ENCODE results near the gene CNTFR.

Gene CNTFR

GRCh38 chr9:34572092-34572491, 17.4 kb downstream of the CNTFR start:
- DNase-seq, result no peak

- DNase-seq, result no peak
Observed at GRCh38 chr9:34571481-34571810, 18.1 kb downstream of the CNTFR start.

DNA sequence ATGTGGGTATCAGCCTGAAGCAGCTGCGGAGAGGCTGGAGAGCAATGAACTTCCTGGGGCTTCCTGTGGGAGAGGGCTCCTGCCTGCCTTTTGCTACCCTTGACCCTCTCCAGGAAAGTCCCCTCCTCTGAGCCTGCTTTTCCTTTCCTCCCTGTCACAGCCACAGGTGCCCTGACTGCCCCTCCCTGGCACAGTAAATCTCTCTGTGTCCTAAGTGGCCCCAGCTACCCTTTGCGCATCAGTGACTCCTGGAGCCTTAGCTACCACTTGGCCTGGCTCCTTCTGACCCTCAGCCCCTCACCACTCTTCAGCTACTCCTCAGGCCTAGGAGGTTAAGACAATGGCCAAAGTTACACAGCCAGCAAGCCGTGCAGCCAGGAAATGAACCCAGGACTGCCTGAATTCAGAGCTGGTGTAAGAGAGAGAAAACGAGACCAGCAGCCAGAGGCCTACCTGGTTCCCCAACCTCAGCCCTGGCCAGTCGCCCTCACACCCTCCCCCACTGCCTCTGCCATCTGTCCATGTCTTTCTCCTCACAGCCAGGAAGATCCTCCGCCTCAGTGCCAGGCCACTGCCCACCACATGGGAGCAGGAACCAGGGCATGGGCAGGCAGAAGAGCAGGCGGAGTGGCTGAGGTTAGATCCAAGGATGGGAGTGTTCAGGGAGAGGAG, 18.6 kb downstream of the CNTFR start:
- no peak for DNase-seq

DNA sequence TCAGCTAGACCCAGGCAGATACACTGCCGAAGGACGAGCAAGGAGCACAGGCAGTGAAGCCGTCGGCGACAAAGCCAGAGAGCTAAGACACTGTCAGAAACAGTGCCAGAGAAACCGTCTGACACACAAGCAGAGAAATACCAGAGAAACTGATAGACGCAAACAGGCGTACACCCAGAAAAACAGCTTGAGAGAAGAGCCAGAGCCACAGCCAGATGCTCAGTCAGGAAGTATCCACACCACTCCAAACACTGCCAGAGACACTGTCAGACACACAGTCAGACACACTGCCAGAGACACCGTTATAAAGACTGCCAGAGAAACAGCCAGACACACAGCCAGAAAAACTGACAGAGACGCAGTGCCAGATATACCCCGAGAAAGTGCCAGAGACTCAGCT, 19.1 kb downstream of the CNTFR start:
- no peak for DNase-seq

- DNase-seq, result no peak
Observed at GRCh38 chr9:34568774-34569173, 20.8 kb downstream of the CNTFR start.

GRCh38 chr9:34568133-34568532, 21.4 kb downstream of the CNTFR start:
- no peak for DNase-seq

GRCh38 chr9:34566972-34567371, 22.6 kb downstream of the CNTFR start:
- DNase-seq, result no peak

GRCh38 chr9:34566322-34566721, 23.2 kb downstream of the CNTFR start:
- no peak for DNase-seq

GRCh38 chr9:34565856-34566255, 23.7 kb downstream of the CNTFR start:
- no peak for DNase-seq

- DNase-seq, result no peak
Observed at GRCh38 chr9:34564617-34565016, 24.9 kb downstream of the CNTFR start.

DNA sequence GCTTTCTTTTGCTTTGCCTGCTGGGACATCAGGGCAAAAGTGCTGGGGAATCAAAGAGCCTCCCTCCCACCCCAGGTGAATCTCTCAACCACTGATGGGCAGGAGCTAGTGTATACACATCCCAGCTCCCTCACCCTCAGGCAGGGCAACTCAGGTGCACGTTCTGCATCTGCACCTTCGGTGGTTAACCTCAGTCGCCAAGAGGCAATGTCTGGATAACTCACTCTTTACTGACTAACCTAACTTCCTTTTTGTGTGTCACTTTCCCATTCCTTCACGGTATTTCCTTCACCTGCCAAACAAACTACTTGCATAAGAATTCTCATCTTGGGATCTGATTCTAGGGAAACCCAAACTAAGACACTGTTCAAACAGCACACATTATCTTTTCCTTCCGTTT, 26.3 kb downstream of the CNTFR start:
- DNase-seq, result no peak

GRCh38 chr9:34562135-34562745, 27.3 kb downstream of the CNTFR start:
- no peak for DNase-seq

DNA sequence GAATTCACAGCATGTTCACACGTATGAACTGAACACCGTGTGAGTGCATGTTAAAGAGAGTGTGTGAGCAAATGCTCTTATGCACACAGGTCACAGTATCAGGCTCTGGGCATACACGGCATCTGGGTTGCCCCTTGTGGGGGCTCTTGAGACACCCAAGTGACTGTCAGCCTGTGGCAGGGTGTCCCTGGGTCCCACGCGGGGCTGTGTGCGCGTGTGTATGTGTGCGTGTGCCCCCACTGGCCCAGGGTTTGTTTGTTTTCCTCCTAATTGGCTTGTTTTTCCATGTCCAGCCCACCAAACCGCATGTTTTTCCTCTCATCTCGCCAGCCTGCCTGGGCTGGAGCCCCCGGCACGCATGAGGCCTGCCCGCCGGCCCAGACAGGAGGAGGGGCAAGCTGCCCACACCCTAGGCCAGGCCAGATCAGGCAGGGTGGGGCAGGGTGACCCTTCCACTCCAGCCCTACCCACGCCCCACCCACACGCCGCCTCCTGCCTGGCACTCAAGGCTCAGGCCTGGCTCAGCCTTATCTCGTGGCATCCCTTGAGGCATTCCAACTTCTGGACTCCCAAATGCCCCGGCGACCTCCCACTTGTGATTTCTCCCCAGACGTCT, 28.8 kb downstream of the CNTFR start:
- no peak for DNase-seq

DNA sequence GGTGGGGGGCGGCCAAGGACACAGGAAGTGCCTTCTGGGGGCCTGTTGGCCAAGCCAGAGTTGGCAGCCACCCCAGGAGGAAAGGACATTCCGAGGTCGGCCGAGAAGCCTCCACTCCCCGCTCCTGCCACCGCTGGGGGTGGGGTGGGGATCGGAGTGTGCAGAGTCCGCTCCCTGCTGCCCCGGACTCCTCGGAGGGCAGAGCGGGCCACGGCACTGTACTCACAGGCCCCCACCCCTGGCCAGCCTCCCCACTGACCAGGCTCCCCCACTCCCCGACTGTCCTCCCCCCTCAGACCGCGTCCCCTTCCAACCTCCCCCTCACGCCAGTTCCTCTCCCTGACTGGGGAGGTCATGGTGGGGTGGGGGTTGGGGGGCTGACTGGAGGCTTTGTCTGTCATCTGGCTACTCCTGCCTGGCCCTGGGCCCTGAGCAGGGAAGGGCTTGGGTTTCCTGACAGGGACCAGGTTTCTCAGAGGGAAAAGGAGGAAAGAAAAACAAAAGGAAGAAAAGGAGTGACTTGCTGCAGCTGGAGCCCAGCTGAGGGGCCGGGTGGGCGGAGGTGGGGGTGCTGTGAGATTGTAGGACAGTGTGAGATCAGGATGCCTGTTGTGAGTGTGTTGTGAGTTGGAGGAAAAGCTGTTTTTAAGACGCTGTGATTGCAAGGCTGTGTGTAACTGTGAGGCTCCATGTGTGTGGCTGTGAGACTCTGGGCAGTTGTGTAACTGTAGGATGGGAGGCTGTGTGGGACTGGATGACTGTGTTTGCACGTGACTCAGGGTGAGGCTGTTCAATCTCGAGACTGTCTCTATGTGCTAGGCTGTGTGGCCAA, 29.7 kb downstream of the CNTFR start:
- DNase-seq, result no peak

- DNase-seq, result no peak
Observed at GRCh38 chr9:34558919-34559623, 30.5 kb downstream of the CNTFR start.

DNA sequence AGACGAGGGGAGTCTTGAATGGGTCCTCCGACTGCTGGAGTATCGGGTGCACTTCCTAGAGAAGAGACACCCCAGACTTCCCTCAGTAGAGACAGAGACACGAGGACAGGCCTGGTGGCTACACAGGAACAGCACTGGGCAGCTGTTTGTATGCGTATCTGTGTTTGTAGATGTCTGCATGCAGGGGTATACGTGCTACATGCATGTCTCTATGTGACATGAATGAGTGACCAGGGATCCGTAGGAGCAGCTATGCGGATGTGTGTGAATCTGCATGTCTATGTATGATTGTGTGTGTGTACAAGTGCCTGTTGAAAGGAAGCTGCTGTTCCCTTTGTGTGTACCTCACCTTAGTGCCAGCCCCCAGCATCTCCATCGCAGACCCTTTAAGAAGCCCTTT, 31.2 kb downstream of the CNTFR start:
- no peak for DNase-seq

- DNase-seq, result no peak
Observed at GRCh38 chr9:34557426-34558321, 31.9 kb downstream of the CNTFR start.

- DNase-seq, result no peak
Observed at GRCh38 chr9:34556949-34557348, 32.6 kb downstream of the CNTFR start.

DNA sequence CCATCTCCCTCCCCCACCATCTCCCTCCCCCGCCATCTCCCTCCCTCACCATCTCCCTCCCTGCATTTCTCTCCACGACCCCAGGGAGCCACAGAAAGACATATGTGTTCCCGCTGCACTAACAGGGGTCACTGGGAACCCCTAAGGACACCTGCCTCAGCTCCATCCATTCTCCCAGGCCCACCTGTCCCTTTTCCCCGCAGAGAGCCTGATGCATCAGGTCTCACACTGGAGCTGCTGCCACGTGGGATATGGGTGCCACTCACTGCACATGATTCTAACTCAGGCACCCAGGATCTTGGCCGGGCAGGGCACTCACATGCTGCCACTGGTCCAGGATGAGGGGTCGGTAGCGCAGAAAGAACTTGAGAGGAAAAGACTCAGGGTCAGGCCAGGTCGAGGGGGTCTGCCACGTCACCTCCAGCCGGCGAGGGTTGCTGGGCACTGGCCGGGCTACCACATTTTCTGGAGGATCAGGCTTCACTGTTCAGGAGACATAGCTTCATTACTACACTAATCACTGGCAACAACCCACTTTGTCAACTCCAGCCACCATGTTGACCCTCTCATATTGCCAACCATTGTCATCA, 33.5 kb downstream of the CNTFR start:
- no peak for DNase-seq

GRCh38 chr9:34555500-34555899, 34.0 kb downstream of the CNTFR start:
- DNase-seq, result no peak

DNA sequence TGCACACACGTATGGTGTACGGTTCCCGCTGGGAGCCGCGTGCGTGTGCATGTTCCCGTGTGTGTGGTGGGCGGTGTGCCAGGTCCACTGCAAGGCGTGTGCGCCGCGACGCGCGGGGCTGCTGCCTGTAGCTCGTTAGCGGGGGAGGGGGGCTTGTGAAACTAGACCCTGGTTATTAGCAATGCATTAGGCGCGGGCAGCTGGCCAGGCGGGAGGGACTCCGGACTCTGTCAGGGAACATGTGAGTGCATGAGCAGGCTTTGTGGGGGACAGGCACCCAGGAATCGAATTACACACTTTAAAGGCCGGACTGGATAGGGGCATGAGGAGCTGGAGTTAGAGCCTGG, 34.5 kb downstream of the CNTFR start:
- no peak for DNase-seq
